ENCODE data around the gene OR6V1.

The OR6V1 gene

DNA sequence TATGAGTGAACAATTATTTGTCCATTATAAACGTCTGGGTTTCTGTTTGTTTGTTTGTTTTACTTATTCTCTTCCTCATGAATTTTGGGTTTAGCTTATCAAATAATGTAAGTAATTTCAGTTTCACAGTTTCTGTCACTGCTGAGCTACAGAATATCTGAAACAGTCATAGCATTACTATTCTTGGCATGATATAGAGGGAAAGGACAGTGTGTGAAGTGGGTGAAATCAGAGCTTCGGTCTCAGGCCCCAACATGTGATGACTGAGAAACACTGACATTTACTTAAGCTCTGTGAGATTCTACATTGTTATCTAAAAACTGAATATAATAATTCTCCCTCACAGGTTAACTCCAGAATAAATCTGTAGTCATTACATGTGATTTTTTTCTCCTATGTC lies 8.8 kb upstream of the OR6V1 start:
- Histone ChIP-seq H3K36me3 (ENCODE audit: control insufficient read depth, low read length) (no peaks in the 10 kb centered on the region), H3K4me2 (ENCODE audit: low read length) (no peak overlapping the region), H3K4me1 (ENCODE audit: control insufficient read depth, low read length) (peaks cover 38% of the 10 kb centered on the region), H3K9me2 (replicated peaks; ENCODE audit: control insufficient read depth, low read length) (no peaks in the 10 kb centered on the region), H3K4me3 (ENCODE audit: low read length) (no peak overlapping the region), H3K79me2 (ENCODE audit: control insufficient read depth, low read length) (no peaks in the 10 kb centered on the region), H3K27me3 (ENCODE audit: control insufficient read depth, low read length) (no peaks in the 10 kb centered on the region), H3K27ac (ENCODE audit: low read depth, low read length) (no peak overlapping the region), H3F3A (ENCODE audit: control insufficient read depth, insufficient read depth) (no peaks in the 10 kb centered on the region; the same call in 1 of the 2 replicates), H4K20me1 (ENCODE audit: control insufficient read depth, insufficient read depth, low read depth, low read length) (no peaks in the 10 kb centered on the region), H3K9me3 (ENCODE audit: control insufficient read depth, insufficient read depth, low read length) (no peaks in the 10 kb centered on the region)
- no peak for TF ChIP-seq EZH2phosphoT487 (IDR thresholded peaks at IDR 0.05; ENCODE audit: borderline replicate concordance, low read length)

DNA sequence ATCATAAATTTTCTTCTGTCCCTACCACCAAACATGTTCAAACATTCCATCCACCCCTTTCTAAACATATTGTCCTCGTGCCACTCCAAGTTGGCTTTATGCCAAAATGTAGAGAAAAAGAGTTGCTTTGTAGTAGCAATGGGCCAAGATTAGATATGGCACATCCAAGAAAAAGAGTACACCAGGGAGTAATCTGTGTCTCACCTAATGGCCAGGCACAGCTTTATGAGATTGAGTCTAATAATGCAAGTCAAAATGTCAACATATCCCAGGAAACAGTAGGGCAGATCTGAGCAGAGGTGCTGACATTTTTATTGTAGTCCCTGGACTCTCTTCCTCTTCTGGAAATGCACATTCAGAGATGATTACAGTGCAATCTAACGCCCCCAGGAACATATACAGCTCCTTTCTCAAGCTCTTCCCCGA lies 5.7 kb upstream of the OR6V1 start:
- Histone ChIP-seq H3K4me3 (ENCODE audit: low read length) (no peak overlapping the region), H3K4me2 (ENCODE audit: low read length) (no peak overlapping the region), H3K9me3 (ENCODE audit: control insufficient read depth, insufficient read depth, low read length) (no peaks in the 10 kb centered on the region), H3K27me3 (ENCODE audit: control insufficient read depth, low read length) (no peaks in the 10 kb centered on the region), H4K20me1 (ENCODE audit: control insufficient read depth, insufficient read depth, low read depth, low read length) (no peaks in the 10 kb centered on the region), H3K79me2 (ENCODE audit: control insufficient read depth, low read length) (no peaks in the 10 kb centered on the region), H3F3A (ENCODE audit: control insufficient read depth, insufficient read depth) (peaks cover 2% of the 10 kb centered on the region; the same call in 1 of the 2 replicates), H3K36me3 (ENCODE audit: control insufficient read depth, low read length) (no peaks in the 10 kb centered on the region), H3K9me2 (replicated peaks; ENCODE audit: control insufficient read depth, low read length) (no peaks in the 10 kb centered on the region), H3K27ac (ENCODE audit: low read depth, low read length) (no peak overlapping the region), H3K4me1 (ENCODE audit: control insufficient read depth, low read length) (peaks cover 65% of the 10 kb centered on the region)
- no peak for TF ChIP-seq EZH2phosphoT487 (IDR thresholded peaks at IDR 0.05; ENCODE audit: borderline replicate concordance, low read length)
- TF ChIP-seq, protein P1, sequence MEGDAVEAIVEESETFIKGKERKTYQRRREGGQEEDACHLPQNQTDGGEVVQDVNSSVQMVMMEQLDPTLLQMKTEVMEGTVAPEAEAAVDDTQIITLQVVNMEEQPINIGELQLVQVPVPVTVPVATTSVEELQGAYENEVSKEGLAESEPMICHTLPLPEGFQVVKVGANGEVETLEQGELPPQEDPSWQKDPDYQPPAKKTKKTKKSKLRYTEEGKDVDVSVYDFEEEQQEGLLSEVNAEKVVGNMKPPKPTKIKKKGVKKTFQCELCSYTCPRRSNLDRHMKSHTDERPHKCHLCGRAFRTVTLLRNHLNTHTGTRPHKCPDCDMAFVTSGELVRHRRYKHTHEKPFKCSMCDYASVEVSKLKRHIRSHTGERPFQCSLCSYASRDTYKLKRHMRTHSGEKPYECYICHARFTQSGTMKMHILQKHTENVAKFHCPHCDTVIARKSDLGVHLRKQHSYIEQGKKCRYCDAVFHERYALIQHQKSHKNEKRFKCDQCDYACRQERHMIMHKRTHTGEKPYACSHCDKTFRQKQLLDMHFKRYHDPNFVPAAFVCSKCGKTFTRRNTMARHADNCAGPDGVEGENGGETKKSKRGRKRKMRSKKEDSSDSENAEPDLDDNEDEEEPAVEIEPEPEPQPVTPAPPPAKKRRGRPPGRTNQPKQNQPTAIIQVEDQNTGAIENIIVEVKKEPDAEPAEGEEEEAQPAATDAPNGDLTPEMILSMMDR (IDR thresholded peaks at IDR 0.05; ENCODE audit: low read depth, low read length, poor library complexity, severe bottlenecking), result no peak

DNA sequence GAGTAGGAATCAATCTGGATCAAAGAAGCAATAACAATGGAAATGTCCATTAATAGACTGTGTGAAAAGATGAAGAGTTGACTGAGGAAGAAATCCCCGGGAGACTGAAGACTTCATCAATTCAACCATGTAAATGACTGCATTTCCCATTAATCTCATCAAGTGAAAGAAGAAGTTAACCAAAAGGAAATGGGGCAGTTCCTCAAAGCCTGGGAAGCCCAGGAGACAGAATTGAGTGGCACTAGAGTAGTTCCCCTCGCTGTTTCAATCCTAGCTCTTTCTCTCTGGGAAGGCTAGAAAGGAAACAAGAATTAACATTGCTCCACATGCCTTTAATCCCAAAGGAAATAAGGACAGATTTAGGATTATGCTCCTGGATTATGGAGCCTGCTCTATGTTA lies 4.8 kb upstream of the OR6V1 start:
- Histone ChIP-seq H4K20me1 (ENCODE audit: control insufficient read depth, insufficient read depth, low read depth, low read length) (no peaks in the 10 kb centered on the region), H3K27me3 (ENCODE audit: control insufficient read depth, low read length) (no peaks in the 10 kb centered on the region), H3K4me2 (ENCODE audit: low read length) (peak overlapping the region; percentile 3; the same call in 1 of the 2 replicates), H3K4me3 (ENCODE audit: low read length) (no peak overlapping the region), H3K27ac (ENCODE audit: low read depth, low read length) (no peak overlapping the region), H3K4me1 (ENCODE audit: control insufficient read depth, low read length) (peaks cover 66% of the 10 kb centered on the region), H3K9me3 (ENCODE audit: control insufficient read depth, insufficient read depth, low read length) (no peaks in the 10 kb centered on the region), H3K79me2 (ENCODE audit: control insufficient read depth, low read length) (no peaks in the 10 kb centered on the region), H3F3A (ENCODE audit: control insufficient read depth, insufficient read depth) (peaks cover 2% of the 10 kb centered on the region; the same call in 1 of the 2 replicates), H3K36me3 (ENCODE audit: control insufficient read depth, low read length) (no peaks in the 10 kb centered on the region), H3K9me2 (replicated peaks; ENCODE audit: control insufficient read depth, low read length) (no peaks in the 10 kb centered on the region)
- TF ChIP-seq, protein P1 (IDR thresholded peaks at IDR 0.05; ENCODE audit: low read depth, low read length, poor library complexity, severe bottlenecking), result no peak
- no peak for TF ChIP-seq EZH2phosphoT487 (IDR thresholded peaks at IDR 0.05; ENCODE audit: borderline replicate concordance, low read length)

DNA sequence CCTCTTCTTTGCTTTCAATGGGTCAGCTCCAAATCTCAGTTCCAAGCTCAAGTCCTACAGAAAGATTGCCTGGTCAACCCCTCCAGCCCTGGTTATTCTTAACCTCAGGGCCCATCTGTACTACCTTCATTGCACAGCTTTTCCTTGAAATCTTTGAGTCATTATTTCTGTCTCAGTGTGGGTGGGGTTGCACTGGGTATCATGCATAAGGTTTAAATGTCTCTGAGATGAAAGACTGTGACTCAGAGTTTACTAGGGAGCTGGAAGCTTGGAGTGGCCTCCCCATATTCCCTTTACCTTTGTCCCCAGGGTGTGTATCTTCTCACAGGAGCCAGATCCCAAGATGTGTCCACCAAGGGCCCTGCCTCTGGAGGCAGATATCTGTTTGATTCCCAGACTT lies 3.3 kb upstream of the OR6V1 start:
- Histone ChIP-seq H3K9me3 (ENCODE audit: control insufficient read depth, insufficient read depth, low read length) (no peaks in the 10 kb centered on the region), H4K20me1 (ENCODE audit: control insufficient read depth, insufficient read depth, low read depth, low read length) (no peaks in the 10 kb centered on the region), H3K36me3 (ENCODE audit: control insufficient read depth, low read length) (no peaks in the 10 kb centered on the region), H3K79me2 (ENCODE audit: control insufficient read depth, low read length) (no peaks in the 10 kb centered on the region), H3K27ac (ENCODE audit: low read depth, low read length) (peak overlapping the region; percentile 27), H3K4me2 (ENCODE audit: low read length) (peak overlapping the region; percentile 79), H3K27me3 (ENCODE audit: control insufficient read depth, low read length) (no peaks in the 10 kb centered on the region), H3K4me1 (ENCODE audit: control insufficient read depth, low read length) (peaks cover 62% of the 10 kb centered on the region), H3K4me3 (ENCODE audit: low read length) (peak overlapping the region; percentile 61), H3K9me2 (replicated peaks; ENCODE audit: control insufficient read depth, low read length) (no peaks in the 10 kb centered on the region), H3F3A (ENCODE audit: control insufficient read depth, insufficient read depth) (peaks cover 2% of the 10 kb centered on the region; the same call in 1 of the 2 replicates)
- TF ChIP-seq EZH2phosphoT487 (IDR thresholded peaks at IDR 0.05; ENCODE audit: borderline replicate concordance, low read length), result no peak
- TF ChIP-seq, protein P1 (IDR thresholded peaks at IDR 0.05; ENCODE audit: low read depth, low read length, poor library complexity, severe bottlenecking), result no peak

All from DOHH2 (cell line).